Activated CD4-positive, alpha-beta memory T cell treated with anti-CD3 and anti-CD28 coated beads for 36 hours (primary cell): ENCODE measurements around the gene CFC1. TPM values are rescaled to one million over a fixed set of nuclear protein-coding genes. Genes with fewer than 3 reads are reported as not detected.

Experiments
- total RNA-seq, 2 experiments: library from RNA; stranded (reverse); gene quantifications; one replicate each; pipeline ENCODE4 v1.2.3, GENCODE V29; 2021

CFC1 gene
- total RNA-seq, 2 experiments from 2014 or later: not detected

Other genes starting within 250 kb of the CFC1 start
- gene PTPN18, start 243.5 kb downstream of the CFC1 start, total RNA-seq: 10 to 100 TPM; 42.1 to 44.9 TPM
- gene POTEI, start 90.2 kb downstream of the CFC1 start, total RNA-seq: not detected
- gene CFC1B, start 78.4 kb downstream of the CFC1 start, total RNA-seq: not detected
- gene POTEJ, start 11.9 kb upstream of the CFC1 start, total RNA-seq: not detected
- gene GPR148, start 129.5 kb upstream of the CFC1 start, total RNA-seq: not detected
- not detected for gene AMER3, start 156.0 kb upstream of the CFC1 start, total RNA-seq
- under 1 TPM; 0.52 to 0.58 TPM for gene ARHGEF4, start 237.3 kb upstream of the CFC1 start, total RNA-seq